H9 (cell line): ENCODE results near the gene MICAL3. TPM values are rescaled to one million over a fixed set of nuclear protein-coding genes. Genes with fewer than 3 reads are reported as not detected.

Experiments used
- DNase-seq: peaks from one replicate; pipeline ENCODE4 v3.0.0-alpha.2; 2017
- H2AFZ ChIP-seq: one replicate; pipeline ENCODE4 v1.6.1; 2013; ENCODE audit warnings: mild to moderate bottlenecking, low read length, control low read depth, moderate library complexity
- H2AK5ac ChIP-seq: 2 replicates; pipeline ENCODE4 v1.6.1; 2013; ENCODE audit warnings: low read length, control low read depth, mixed read lengths; ENCODE audit not compliant: insufficient read length
- H2BK120ac ChIP-seq: one replicate; pipeline ENCODE4 v1.6.1; 2013; ENCODE audit warnings: low read depth, mild to moderate bottlenecking, low read length, control low read depth, inconsistent platforms; ENCODE audit not compliant: poor library complexity, severe bottlenecking
- H2BK12ac ChIP-seq: 2 replicates; pipeline ENCODE4 v1.6.1; 2013; ENCODE audit warnings: low read length, control low read depth, mixed read lengths, low read depth; ENCODE audit not compliant: insufficient read length
- H2BK15ac ChIP-seq: 2 replicates; pipeline ENCODE4 v1.6.1; 2013; ENCODE audit warnings: low read depth, low read length, control low read depth
- H2BK20ac ChIP-seq: one replicate; pipeline ENCODE4 v1.6.1; 2013; ENCODE audit warnings: low read depth, mild to moderate bottlenecking, low read length, control low read depth, inconsistent platforms; ENCODE audit not compliant: poor library complexity, severe bottlenecking
- H2BK5ac ChIP-seq: 2 replicates; pipeline ENCODE4 v1.6.1; 2013; ENCODE audit warnings: low read length, control low read depth, mixed read lengths; ENCODE audit not compliant: insufficient read length
- H3K14ac ChIP-seq: 2 replicates; pipeline ENCODE4 v1.6.1; 2013; ENCODE audit warnings: low read length, control low read depth; ENCODE audit not compliant: insufficient read depth
- H3K18ac ChIP-seq: 2 replicates; pipeline ENCODE4 v1.6.1; 2013; ENCODE audit warnings: low read depth, mild to moderate bottlenecking, mixed read lengths, low read length, control low read depth; ENCODE audit not compliant: insufficient read length
- H3K23ac ChIP-seq: 2 replicates; pipeline ENCODE4 v1.6.1; 2013; ENCODE audit warnings: low read length, control low read depth, mixed read lengths, low read depth; ENCODE audit not compliant: insufficient read length
- H3K23me2 ChIP-seq: 2 replicates; pipeline ENCODE4 v1.6.1; 2013; ENCODE audit warnings: low read depth, mild to moderate bottlenecking, mixed read lengths, low read length, control low read depth; ENCODE audit not compliant: insufficient read length, poor library complexity, severe bottlenecking
- H3K27ac ChIP-seq: 2 replicates; pipeline ENCODE4 v1.5.1; 2013; ENCODE audit warnings: low read length, control low read depth, mixed read lengths, low read depth; ENCODE audit not compliant: insufficient read length
- H3K27me3 ChIP-seq: 2 replicates; pipeline ENCODE4 v1.6.1; 2013; ENCODE audit warnings: low read length, control low read depth, inconsistent platforms; ENCODE audit not compliant: insufficient read depth
- H3K4ac ChIP-seq: 2 replicates; pipeline ENCODE4 v1.6.1; 2013; ENCODE audit warnings: low read depth, mild to moderate bottlenecking, control low read depth, inconsistent platforms, low read length, moderate library complexity
- H3K4me1 ChIP-seq: 2 replicates; pipeline ENCODE4 v1.6.1; 2013; ENCODE audit warnings: low read length, control low read depth, inconsistent platforms; ENCODE audit not compliant: insufficient read depth
- H3K4me2 ChIP-seq: 2 replicates; pipeline ENCODE4 v1.6.1; 2013; ENCODE audit warnings: low read length, control low read depth, mixed read lengths; ENCODE audit not compliant: insufficient read length, insufficient read depth
- H3K56ac ChIP-seq: 2 replicates; pipeline ENCODE4 v1.6.1; 2013; ENCODE audit warnings: low read depth, mild to moderate bottlenecking, mixed read lengths, low read length, control low read depth; ENCODE audit not compliant: insufficient read length
- H3K79me1 ChIP-seq: 2 replicates; pipeline ENCODE4 v1.6.1; 2013; ENCODE audit warnings: low read depth, mild to moderate bottlenecking, moderate library complexity, low read length, control low read depth, inconsistent platforms; ENCODE audit not compliant: insufficient read depth, poor library complexity, severe bottlenecking
- H3K79me2 ChIP-seq: 2 replicates; pipeline ENCODE4 v1.6.1; 2013; ENCODE audit warnings: low read length, control low read depth, inconsistent platforms; ENCODE audit not compliant: insufficient read depth
- H3K9ac ChIP-seq: 2 replicates; pipeline ENCODE4 v1.6.1; 2013; ENCODE audit warnings: low read length, control low read depth, mixed read lengths; ENCODE audit not compliant: insufficient read length; ENCODE audit errors: extremely low read depth
- H3K9me3 ChIP-seq: one replicate; pipeline ENCODE4 v1.6.1; 2013; ENCODE audit warnings: low read depth, low read length, inconsistent platforms; ENCODE audit not compliant: control insufficient read depth
- H3T11ph ChIP-seq: one replicate; pipeline ENCODE4 v1.6.1; 2013; ENCODE audit warnings: mild to moderate bottlenecking, low read length, control low read depth, inconsistent platforms
- H4K20me1 ChIP-seq: one replicate; pipeline ENCODE4 v1.6.1; 2013; ENCODE audit not compliant: control insufficient read depth, insufficient read length, insufficient read depth
- H4K5ac ChIP-seq: 2 replicates; pipeline ENCODE4 v1.6.1; 2013; ENCODE audit warnings: low read depth, mild to moderate bottlenecking, mixed read lengths, low read length, control low read depth; ENCODE audit not compliant: insufficient read length
- H4K8ac ChIP-seq: replicated peaks from 2 replicates; pipeline ENCODE4 v1.6.1; 2013; ENCODE audit warnings: low read length, control low read depth, mixed read lengths, low read depth; ENCODE audit not compliant: insufficient read length
- H4K91ac ChIP-seq: 2 replicates; pipeline ENCODE4 v1.6.1; 2013; ENCODE audit warnings: low read depth, mild to moderate bottlenecking, moderate library complexity, mixed read lengths, low read length, control low read depth; ENCODE audit not compliant: insufficient read length
- H3K27ac Mint-ChIP-seq, 3 experiments: 2 replicates in 2 of 3; 3 replicates in 1 of 3; pipeline ENCODE4 v1.8.0; 2020 to 2021; ENCODE audit warnings: mixed read lengths in 3 of 3, mild to moderate bottlenecking in 1 of 3, moderate library complexity in 1 of 3
- H3K27me3 Mint-ChIP-seq: 2 replicates; pipeline ENCODE4 v1.8.0; 2021; ENCODE audit warnings: low read depth, mild to moderate bottlenecking, moderate library complexity, mixed read lengths
- H3K36me3 Mint-ChIP-seq, 3 experiments: 2 replicates in 2 of 3; 3 replicates in 1 of 3; pipeline ENCODE4 v1.8.0; 2020 to 2021; ENCODE audit warnings: low read depth in 3 of 3, mixed read lengths in 3 of 3; ENCODE audit not compliant: insufficient read depth in 1 of 3
- H3K4me1 Mint-ChIP-seq, 2 experiments: 2 replicates each; pipeline ENCODE4 v1.8.0; 2020; ENCODE audit warnings: mixed read lengths in 2 of 2
- H3K4me3 Mint-ChIP-seq, 2 experiments: 2 replicates in 1 of 2; 3 replicates in 1 of 2; pipeline ENCODE4 v1.8.0; 2020 to 2021; ENCODE audit warnings: mild to moderate bottlenecking in 2 of 2, mixed read lengths in 2 of 2, moderate library complexity in 1 of 2
- H3K9me3 Mint-ChIP-seq, 2 experiments: 2 replicates in 1 of 2; 3 replicates in 1 of 2; pipeline ENCODE4 v1.8.0; 2020; ENCODE audit warnings: mild to moderate bottlenecking in 2 of 2, mixed read lengths in 2 of 2, moderate library complexity in 1 of 2
- CTCF ChIP-seq: fragments of 200-600 bp; sonication (generic); conservative IDR thresholded peaks from 3 replicates; pipeline ENCODE4 v1.8.0; 2021; ENCODE audit warnings: antibody characterized with exemption, mild to moderate bottlenecking
- WGBS: extraction: QIAGEN DNeasy Blood & Tissue Kit; methylation state at CpG from one replicate; pipeline ENCODE4 v1.1.7; 2013; ENCODE audit warnings: missing lambda C conversion rate, low lambda C conversion rate, mixed read lengths; ENCODE audit not compliant: insufficient read length; ENCODE audit errors: extremely low coverage; 5-methylcytosine and 5-hydroxymethylcytosine counted together
- total RNA-seq: library from RNA; stranded (reverse); gene quantifications from 2 replicates; pipeline ENCODE4 v1.2.1, GENCODE V29; 2021

The MICAL3 gene
- total RNA-seq, 1 experiment from 2014 or later: 50.2 TPM

- H3K23me2 ChIP-seq: peaks cover 9% of the 10 kb centered on the region
- H3K4me1 ChIP-seq: peaks cover 2% of the 10 kb centered on the region
- no peaks in the 10 kb centered on the region for H3K79me1 ChIP-seq
- TF ChIP-seq CTCF: no peak
- H2BK12ac ChIP-seq: no peak overlapping the region
- no peak overlapping the region for H3K9ac ChIP-seq
- no peak overlapping the region for H2BK15ac ChIP-seq
- no peak overlapping the region for H2BK120ac ChIP-seq
- H3K36me3 Mint-ChIP-seq: peaks cover 0 to 2% (median 0%) of the 10 kb centered on the region in 3 experiments; a peak in 2 of 7 replicates
- H3K4ac ChIP-seq: no peak overlapping the region
- H3K27ac ChIP-seq: no peak overlapping the region
- H2AFZ ChIP-seq: no peak overlapping the region
- H3K23ac ChIP-seq: no peak overlapping the region
- H3K27me3 ChIP-seq: no peaks in the 10 kb centered on the region
- no peaks in the 10 kb centered on the region for H3K9me3 ChIP-seq
- H4K5ac ChIP-seq: no peak overlapping the region
- peaks cover 13% of the 10 kb centered on the region; the same call in 1 of the 2 replicates for H3K79me2 ChIP-seq
- H3K4me2 ChIP-seq: peak overlapping the region; percentile 48
- no peak overlapping the region for H3K56ac ChIP-seq
- no peak overlapping the region for H4K8ac ChIP-seq
- H3K9me3 Mint-ChIP-seq: no peaks in the 10 kb centered on the region; a peak in 1 of 5 replicates
- H4K91ac ChIP-seq: no peak overlapping the region
- H2BK20ac ChIP-seq: no peak overlapping the region
- H3K4me3 Mint-ChIP-seq: peak overlapping the region; percentile 70 to 84
- H3K18ac ChIP-seq: no peak overlapping the region
- no peaks in the 10 kb centered on the region for H4K20me1 ChIP-seq
- H3K27me3 Mint-ChIP-seq: peaks cover 7% of the 10 kb centered on the region
- no peak overlapping the region for H2AK5ac ChIP-seq
- H3T11ph ChIP-seq: no peak overlapping the region
- H3K27ac Mint-ChIP-seq: no peak overlapping the region
- DNase-seq: no peak
- no CpG with 5 or more reads among the region's 8 CpGs for WGBS
- H3K4me1 Mint-ChIP-seq: peaks cover 13 to 14% of the 10 kb centered on the region in 2 experiments
- no peak overlapping the region for H2BK5ac ChIP-seq
- no peak overlapping the region for H3K14ac ChIP-seq
These were observed 24.5 kb downstream of the MICAL3 start for GRCh38 chr22:17999851-18000250.
